K562 (cell line): ENCODE measurements around the gene ERN1. TPM values are rescaled to one million over a fixed set of nuclear protein-coding genes. Genes with fewer than 3 reads are reported as not detected.

Source experiments
- CBFB ChIP-seq: sonication (generic); formaldehyde crosslinking; IDR thresholded peaks from 2 replicates; pipeline ENCODE4 v1.4.0; 2020; ENCODE audit warnings: mild to moderate bottlenecking, missing genetic modification reagents
- CREB1 ChIP-seq, 2 experiments: sonication (generic) in 1 of 2; formaldehyde crosslinking in 1 of 2; IDR thresholded peaks; 2 replicates each; pipeline versions ENCODE4 v1.6.1 to v1.8.0; 2012 to 2022; ENCODE audit warnings: inconsistent platforms in 1 of 2, mild to moderate bottlenecking in 1 of 2, missing genetic modification reagents in 1 of 2, moderate library complexity in 1 of 2
- DMBX1 ChIP-seq: fragments of 250-450 bp; sonication (Bioruptor Pico); IDR thresholded peaks from 2 replicates; pipeline ENCODE4 v1.8.0; 2022; ENCODE audit warnings: inconsistent platforms, mild to moderate bottlenecking, moderate library complexity, borderline replicate concordance
- FOXK1 ChIP-seq: sonication (generic); formaldehyde crosslinking; IDR thresholded peaks from 2 replicates; pipeline ENCODE4 v1.8.0; 2022; ENCODE audit warnings: missing genetic modification reagents, mild to moderate bottlenecking, borderline replicate concordance
- GMEB1 ChIP-seq: fragments of 250-450 bp; sonication (Bioruptor Pico); IDR thresholded peaks from 2 replicates; pipeline ENCODE4 v1.4.0; 2020; ENCODE audit warnings: mild to moderate bottlenecking
- MAX ChIP-seq: sonication (generic); formaldehyde crosslinking; IDR thresholded peaks from 2 replicates; pipeline ENCODE4 v1.9.0; 2022; ENCODE audit warnings: mild to moderate bottlenecking, missing genetic modification reagents
- MECOM ChIP-seq: fragments of 250-450 bp; sonication (Bioruptor Pico); IDR thresholded peaks from 2 replicates; pipeline ENCODE4 v1.8.0; 2022; ENCODE audit warnings: inconsistent platforms
- NCOR1 ChIP-seq: fragments of 450-650 bp; IDR thresholded peaks from 2 replicates; pipeline ENCODE4 v1.6.1; 2016; ENCODE audit warnings: mild to moderate bottlenecking, moderate library complexity
- SMARCA4 ChIP-seq: fragments of 450-650 bp; IDR thresholded peaks from 2 replicates; pipeline ENCODE4 v1.6.1; 2016
- THAP12 ChIP-seq: fragments of 250-450 bp; sonication (Bioruptor Pico); IDR thresholded peaks from 2 replicates; pipeline ENCODE4 v1.9.0; 2021; ENCODE audit warnings: mild to moderate bottlenecking, inconsistent platforms
- ZBTB17 ChIP-seq: fragments of 450-650 bp; formaldehyde crosslinking; IDR thresholded peaks from 2 replicates; pipeline ENCODE4 v1.4.0; 2020; ENCODE audit warnings: mild to moderate bottlenecking
- ZBTB26 ChIP-seq: fragments of 450-650 bp; formaldehyde crosslinking; IDR thresholded peaks from 2 replicates; pipeline ENCODE4 v1.4.0; 2022; ENCODE audit warnings: missing genetic modification characterization
- ZBTB33 ChIP-seq: sonication (generic); formaldehyde crosslinking; IDR thresholded peaks from 2 replicates; pipeline ENCODE4 v1.8.1; 2023; ENCODE audit warnings: mild to moderate bottlenecking, missing genetic modification reagents
- ZFP1 ChIP-seq: fragments of 450-650 bp; formaldehyde crosslinking; IDR thresholded peaks from 2 replicates; pipeline ENCODE4 v1.4.0; 2020; ENCODE audit warnings: mild to moderate bottlenecking, mixed read lengths
- ZNF324 ChIP-seq: fragments of 250-450 bp; sonication (Bioruptor Pico); IDR thresholded peaks from 2 replicates; pipeline ENCODE4 v1.4.0; 2020; ENCODE audit warnings: mild to moderate bottlenecking
- ZNF512 ChIP-seq: IDR thresholded peaks from 2 replicates; pipeline ENCODE4 v1.6.1; 2016; ENCODE audit warnings: missing genetic modification characterization, missing compliant biosample characterization
- ZNF561 ChIP-seq: fragments of 450-650 bp; formaldehyde crosslinking; conservative IDR thresholded peaks from 2 replicates; pipeline ENCODE4 v1.4.0; 2020; ENCODE audit warnings: mild to moderate bottlenecking, moderate library complexity
- polyA plus RNA-seq, 8 experiments: library from polyadenylated mRNA; depleted of rRNA in 4 of 8; stranded (reverse) in 5 of 8; unstranded in 3 of 8; fragments of >200 nt; fragmentation: Nextera tagmentation in 2 of 8; fragmentation: Illumina TruSeq in 1 of 8; extraction: Ambion mirVana in 2 of 8; extraction: Trizol in 1 of 8; gene quantifications; 2 replicates each; pipeline versions ENCODE4 v1.2.1 to v1.2.3, GENCODE V29; 2011 to 2014; ENCODE audit warnings: inconsistent platforms in 1 of 8, missing spikeins in 1 of 8
- total RNA-seq, 7 experiments: library from RNA; depleted of rRNA in 6 of 7; stranded (reverse); fragments of >200 nt in 6 of 7; fragmentation: Illumina TruSeq in 2 of 7; extraction: Trizol in 2 of 7; gene quantifications; 2 replicates each; pipeline versions ENCODE4 v1.2.1 to v1.2.3, GENCODE V29; 2011 to 2021; ENCODE audit warnings: low replicate concordance in 1 of 7

Gene ERN1
- total and polyA plus RNA-seq, 9 of the 15 experiments (the other 6 are each of a cell fraction or from before 2014, with no cell fraction given), result 2.1 to 22.5 (median 7.3) TPM

GRCh38 chr17:64081802-64082799 is 47.8 kb downstream of the ERN1 start (continued):
- TF ChIP-seq THAP12 (CRISPR knock-in tag), result no peak
- peak; percentile 87; the same call in 1 of the 2 replicates for TF ChIP-seq DMBX1 (CRISPR knock-in tag)
- no peak for TF ChIP-seq GMEB1 (CRISPR knock-in tag)
- TF ChIP-seq ZBTB33 (CRISPR knock-in tag), result no peak
- no peak for TF ChIP-seq ZNF324 (CRISPR knock-in tag)
- no peak for TF ChIP-seq CBFB (CRISPR knock-in tag)
- no peak for TF ChIP-seq ZFP1 (CRISPR knock-in tag)
- TF ChIP-seq MECOM (CRISPR knock-in tag), result no peak; the same call in 1 of the 2 replicates
- no peak for TF ChIP-seq ZNF561 (CRISPR knock-in tag)
- TF ChIP-seq ZBTB17 (CRISPR knock-in tag), result no peak; the same call in 1 of the 2 replicates
- no peak; the same call in 1 of the 2 replicates for TF ChIP-seq MAX (CRISPR knock-in tag)
- TF ChIP-seq SMARCA4, result peak; percentile 96
- no peak for TF ChIP-seq FOXK1 (CRISPR knock-in tag)
- no peak for TF ChIP-seq ZNF512 (tag)
- no peak for TF ChIP-seq ZBTB26
- TF ChIP-seq CREB1 (IDR thresholded peaks at IDR 0.05), result no peak
- no peak for TF ChIP-seq CREB1 (CRISPR knock-in tag; IDR thresholded peaks at IDR 0.05)
- peak; percentile 47; the same call in 1 of the 2 replicates for TF ChIP-seq NCOR1
